Fibroblast of skin of back (primary cell): ENCODE measurements around the gene GIMAP2.
A peak's percentile ranks its signal among the peaks of the same experiment; 100 is the strongest.

ENCODE experiments used
- DNase-seq: peaks from one replicate; pipeline ENCODE4 v3.0.0-alpha.2; 2013

Gene GIMAP2

DNA sequence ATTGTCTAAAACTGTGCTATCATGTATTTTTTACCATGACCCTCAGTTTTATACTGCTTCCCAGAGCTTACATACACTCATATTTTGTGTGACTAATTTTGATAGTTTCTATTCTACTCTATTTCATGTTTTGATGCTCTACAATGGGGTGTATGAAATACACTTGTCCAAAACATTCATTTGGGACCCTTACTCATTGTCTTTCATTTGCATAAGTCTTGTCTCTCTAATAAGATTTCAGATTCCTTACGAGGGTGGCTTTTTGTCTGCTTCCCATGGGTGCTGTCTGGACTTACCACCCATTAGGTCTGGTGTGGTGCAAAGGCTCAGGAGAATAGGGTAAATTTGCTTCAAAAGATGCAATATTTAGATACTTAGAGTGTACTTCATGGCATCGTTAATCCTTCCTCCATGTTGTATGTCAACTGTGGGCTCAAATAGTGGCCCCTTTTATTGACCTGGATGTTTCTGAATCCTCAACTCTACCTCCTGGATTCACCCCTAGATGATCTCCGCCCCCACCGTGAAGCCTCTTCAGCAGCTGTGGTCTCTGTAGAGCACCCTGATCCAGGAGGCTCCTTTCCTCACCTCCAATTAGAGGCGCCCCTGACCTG, 48.1 kb downstream of the GIMAP2 start:
- no peak for DNase-seq

DNA sequence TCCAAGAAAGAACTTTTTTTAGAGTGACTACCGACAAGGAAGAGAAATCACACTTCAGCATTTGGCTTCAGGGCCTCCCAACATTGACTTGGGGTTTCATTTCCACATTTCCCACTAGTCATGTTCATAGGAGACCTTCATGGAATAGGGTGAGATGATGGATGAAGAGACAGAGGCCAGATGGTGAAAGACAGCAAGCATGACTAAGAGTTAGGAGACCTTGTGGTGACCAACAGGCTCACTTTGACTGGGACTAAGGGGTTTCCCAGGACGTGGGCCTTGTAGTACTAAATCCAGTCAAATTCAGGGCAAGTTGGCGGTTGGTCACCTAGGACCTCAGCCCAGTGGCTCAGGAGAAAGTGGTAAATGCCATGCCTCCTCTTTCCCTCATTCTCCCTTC, 48.7 kb downstream of the GIMAP2 start:
- no peak for DNase-seq

DNA sequence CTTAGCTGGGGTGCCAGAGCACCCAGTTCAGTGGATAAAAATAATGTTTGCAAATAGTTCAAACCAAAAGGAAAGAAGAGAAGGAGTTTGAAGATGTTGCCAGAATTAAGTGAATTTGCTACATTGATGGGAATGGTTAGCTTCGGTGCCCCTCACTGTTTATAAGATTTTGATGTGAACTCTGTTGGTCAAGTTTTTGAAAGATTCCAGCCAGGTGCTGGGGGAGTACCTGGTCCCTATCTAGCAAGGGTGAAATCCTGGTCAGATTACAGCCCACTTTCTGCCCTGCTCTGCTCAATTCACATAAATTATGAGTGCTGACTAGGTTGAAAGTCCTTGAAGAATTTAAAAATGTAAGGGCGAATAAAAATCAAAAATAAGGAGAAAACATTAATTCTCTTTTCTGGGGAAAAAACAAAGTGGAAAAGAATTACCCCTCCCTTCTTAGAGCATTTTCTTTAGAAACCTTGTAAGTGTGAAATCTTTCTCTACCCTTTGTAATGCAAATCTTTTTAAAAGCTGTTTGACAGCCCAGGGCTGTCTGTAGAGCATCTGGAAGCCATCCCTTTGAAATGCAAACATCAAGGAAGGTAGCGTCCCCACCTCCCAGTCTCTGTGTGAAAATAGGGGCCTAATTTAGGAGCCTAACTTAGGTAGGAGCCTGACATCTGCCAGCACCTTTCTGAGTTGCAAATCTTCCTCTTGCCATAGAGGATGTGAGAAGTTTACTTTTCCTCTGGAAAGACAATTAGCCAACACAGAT, 50.3 kb downstream of the GIMAP2 start:
- no peak for DNase-seq

DNA sequence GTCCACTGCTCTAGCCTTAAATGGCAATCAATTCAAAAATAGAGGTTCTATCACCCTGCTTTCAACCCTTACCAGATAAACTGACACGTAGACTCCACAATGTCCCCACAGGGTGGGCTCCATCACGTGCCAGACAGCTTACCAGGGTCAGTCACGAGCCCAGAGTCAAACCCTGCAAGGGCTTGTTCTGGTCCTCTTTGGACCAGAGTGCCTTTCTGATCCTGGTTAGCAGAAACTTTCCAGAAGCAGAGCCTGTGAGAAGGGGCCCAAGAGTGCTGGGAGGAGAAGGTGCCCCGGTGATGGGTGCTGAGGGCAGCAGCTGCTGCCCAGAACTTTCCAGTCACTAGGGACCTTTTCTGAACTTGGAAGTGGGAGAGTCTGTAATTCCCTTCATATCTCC, 51.4 kb downstream of the GIMAP2 start:
- no peak for DNase-seq

DNA sequence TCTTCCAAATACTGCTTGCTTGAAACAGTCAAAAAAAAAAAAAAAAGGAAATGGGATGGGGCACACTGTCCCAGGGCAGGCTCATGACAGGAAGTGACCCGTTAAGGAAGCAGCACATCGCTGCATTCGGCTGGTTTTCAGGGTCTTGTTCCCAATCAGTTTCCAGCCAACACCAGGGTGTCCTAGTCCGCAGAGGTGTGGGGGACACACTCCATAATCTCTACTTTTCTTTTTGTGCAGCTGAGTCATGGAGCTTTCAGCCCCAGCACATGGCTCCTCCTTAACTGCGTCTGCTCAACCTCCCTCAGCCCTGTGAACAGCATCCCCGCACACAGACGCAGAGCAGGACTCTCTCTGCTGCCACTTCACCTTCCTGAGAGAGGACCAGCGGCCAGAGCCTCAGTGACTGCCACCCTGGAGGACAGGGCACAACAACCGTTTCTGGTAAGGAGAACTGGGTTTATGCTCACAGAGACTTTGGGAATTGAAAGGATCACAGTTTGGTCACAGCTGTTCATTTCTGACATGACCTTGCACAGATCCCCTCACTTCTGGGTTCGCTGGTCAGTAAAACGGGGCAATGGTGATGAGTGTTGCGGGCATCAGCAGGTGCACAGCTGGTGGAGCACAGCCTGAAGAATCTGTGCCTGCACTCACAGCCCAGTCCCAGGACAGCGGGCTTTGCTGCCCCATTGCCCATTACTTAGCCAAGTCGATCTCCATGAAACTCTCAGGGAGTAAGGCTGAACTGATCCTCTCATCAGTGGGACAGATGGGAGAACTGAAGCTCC, 52.0 kb downstream of the GIMAP2 start, which contains the start of gene GIMAP5:
GIMAP5 (plus strand) TSS at position 154 of the 791 bp plus-strand sequence. CDS start 3,467 bp downstream, outside the sequence.
- DNase-seq = no peak

DNA sequence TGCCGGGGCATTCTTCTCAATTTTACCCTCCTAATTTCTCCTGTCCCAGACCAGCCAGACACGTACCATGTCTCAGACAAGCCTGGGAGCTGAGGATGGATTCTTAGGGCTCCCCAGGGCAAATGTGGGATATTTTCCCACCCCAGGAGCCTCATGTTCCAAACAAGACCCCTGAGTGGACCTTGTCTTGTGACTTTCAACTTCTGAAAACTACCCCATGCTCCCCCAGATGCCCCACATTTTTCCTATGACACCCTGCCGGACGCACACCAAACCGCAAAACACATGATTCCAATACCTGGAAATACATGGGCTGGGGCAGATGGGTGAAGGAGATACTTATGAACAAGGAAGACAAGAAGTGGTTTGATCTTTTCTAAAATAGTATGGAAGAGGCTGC, 52.6 kb downstream of the GIMAP2 start:
- no peak for DNase-seq

DNA sequence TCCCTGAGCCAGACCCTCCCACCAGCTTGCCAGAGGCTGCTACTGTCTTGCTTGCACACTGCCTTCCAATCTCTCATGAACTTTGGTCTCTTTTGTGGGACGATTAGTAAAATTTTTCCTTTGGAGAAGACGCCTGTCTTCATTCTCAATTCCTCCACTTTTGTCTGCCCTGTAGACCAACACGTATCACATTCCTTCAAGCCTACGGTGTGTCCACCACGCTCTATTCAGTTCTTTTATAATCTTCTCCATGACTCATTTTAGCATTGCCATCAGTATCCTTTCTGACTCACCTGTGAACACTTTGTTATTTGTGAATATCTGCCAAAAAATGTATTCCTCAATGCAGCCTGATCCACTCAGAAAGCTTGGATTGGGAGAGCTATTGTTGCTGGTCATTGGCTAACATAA, 53.1 kb downstream of the GIMAP2 start:
- DNase-seq = peak; percentile 15

DNA sequence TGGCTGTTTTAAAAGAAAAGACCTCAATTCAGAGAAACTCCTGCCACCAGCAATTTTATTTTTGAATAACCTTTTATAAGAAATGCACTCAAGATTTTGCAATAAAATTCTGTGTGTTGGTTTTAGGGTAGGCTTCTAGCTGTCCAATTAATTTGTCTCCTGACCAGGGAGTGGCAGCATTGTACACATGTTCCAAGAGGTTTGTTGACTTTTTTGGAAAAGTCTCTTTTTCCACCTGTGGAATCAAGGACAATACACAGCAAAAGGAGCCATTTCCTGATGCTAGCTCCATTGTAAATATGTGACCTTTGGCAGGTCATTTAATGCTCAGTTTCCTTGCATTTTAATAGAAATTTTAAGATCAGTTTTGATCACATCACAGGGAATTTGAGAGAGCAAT, 53.5 kb downstream of the GIMAP2 start:
- no peak for DNase-seq

DNA sequence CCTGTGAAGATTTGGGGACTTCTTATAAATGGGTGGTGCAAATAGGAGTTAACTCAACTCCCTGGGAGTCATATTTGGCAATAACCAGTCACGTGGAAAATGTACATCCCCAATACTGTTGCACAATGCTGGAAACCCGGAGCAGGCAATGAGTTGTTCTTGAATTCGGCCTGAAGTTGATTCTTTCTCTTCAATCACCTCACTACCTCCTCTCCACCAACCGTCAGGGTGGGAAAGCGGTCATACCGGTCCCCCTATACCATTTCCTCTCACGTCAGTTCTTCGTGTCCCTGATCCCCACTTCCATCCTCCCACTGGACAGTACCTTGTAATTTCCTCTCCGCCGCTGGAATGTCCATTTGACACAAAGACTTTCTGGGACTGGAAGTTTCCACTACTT, 54.5 kb downstream of the GIMAP2 start:
- DNase-seq = no peak

DNA sequence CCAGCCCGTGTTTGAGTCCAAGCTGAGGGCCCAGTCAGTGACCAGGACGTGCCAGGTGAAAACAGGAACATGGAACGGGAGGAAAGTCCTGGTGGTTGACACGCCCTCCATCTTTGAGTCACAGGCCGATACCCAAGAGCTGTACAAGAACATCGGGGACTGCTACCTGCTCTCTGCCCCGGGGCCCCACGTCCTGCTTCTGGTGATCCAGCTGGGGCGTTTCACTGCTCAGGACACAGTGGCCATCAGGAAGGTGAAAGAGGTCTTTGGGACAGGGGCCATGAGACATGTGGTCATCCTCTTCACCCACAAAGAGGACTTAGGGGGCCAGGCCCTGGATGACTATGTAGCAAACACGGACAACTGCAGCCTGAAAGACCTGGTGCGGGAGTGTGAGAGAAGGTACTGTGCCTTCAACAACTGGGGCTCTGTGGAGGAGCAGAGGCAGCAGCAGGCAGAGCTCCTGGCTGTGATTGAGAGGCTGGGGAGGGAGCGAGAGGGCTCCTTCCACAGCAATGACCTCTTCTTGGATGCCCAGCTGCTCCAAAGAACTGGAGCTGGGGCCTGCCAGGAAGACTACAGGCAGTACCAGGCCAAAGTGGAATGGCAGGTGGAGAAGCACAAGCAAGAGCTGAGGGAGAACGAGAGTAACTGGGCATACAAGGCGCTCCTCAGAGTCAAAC, 56.9 kb downstream of the GIMAP2 start:
- DNase-seq = no peak
